Heart right ventricle (tissue), 16 donors: ENCODE data around the gene DLL4. TPM values are rescaled to one million over a fixed set of nuclear protein-coding genes. Genes with fewer than 3 reads are reported as not detected.
A peak's percentile ranks its signal among the peaks of the same experiment; 100 is the strongest.

Experiments
- ATAC-seq, 8 donors: fragments of 200-7000 bp; cut with Tn5 transposase; one replicate each; pipeline ENCODE4 v1.9.1; 2020; ENCODE audit warnings: mild to moderate bottlenecking in 8 of 8, moderate library complexity in 8 of 8, moderate number of reproducible peaks in 1 of 8
- DNase-seq, 2 donors: peaks; one replicate each; pipeline ENCODE4 v3.0.0-alpha.2; 2020
- H3K27ac ChIP-seq, 10 donors: fragments of 200-600 bp; sonication (generic) in 2 of 10; one replicate each; pipeline versions ENCODE4 v1.5.0 to v1.8.0; 2020 to 2022; ENCODE audit warnings: mild to moderate bottlenecking in 3 of 10
- H3K27me3 ChIP-seq, 7 donors: fragments of 200-600 bp; one replicate each; pipeline ENCODE4 v1.8.0; 2021 to 2022; ENCODE audit warnings: mild to moderate bottlenecking in 2 of 7
- H3K36me3 ChIP-seq, 9 donors: fragments of 200-600 bp; sonication (generic) in 1 of 9; one replicate each; pipeline versions ENCODE4 v1.5.0 to v1.8.0; 2020 to 2022; ENCODE audit warnings: mild to moderate bottlenecking in 2 of 9
- H3K4me1 ChIP-seq, 9 donors: fragments of 200-600 bp; sonication (generic) in 1 of 9; one replicate each; pipeline versions ENCODE4 v1.5.0 to v1.8.0; 2020 to 2022; ENCODE audit warnings: mild to moderate bottlenecking in 4 of 9
- H3K4me3 ChIP-seq, 10 donors: fragments of 200-600 bp; sonication (generic) in 2 of 10; one replicate each; pipeline versions ENCODE4 v1.5.0 to v1.8.0; 2020 to 2022; ENCODE audit warnings: mild to moderate bottlenecking in 7 of 10, moderate library complexity in 2 of 10
- H3K9me3 ChIP-seq, 11 donors: fragments of 200-600 bp in 10 of 11; sonication (generic) in 2 of 11; one replicate each; pipeline versions ENCODE4 v1.5.0 to v1.8.0; 2013 to 2022; ENCODE audit warnings: mild to moderate bottlenecking in 2 of 11, control low read depth in 1 of 11, moderate library complexity in 1 of 11
- CTCF ChIP-seq, 9 donors: fragments of 200-600 bp; sonication (generic) in 2 of 9; IDR thresholded peaks; one replicate each; pipeline versions ENCODE4 v1.5.0 to v1.8.0; 2021 to 2022; ENCODE audit warnings: antibody characterized with exemption in 9 of 9, mild to moderate bottlenecking in 5 of 9, moderate library complexity in 1 of 9
- WGBS, 2 donors: extraction: QIAGEN DNeasy Blood & Tissue Kit; methylation state at CpG; one replicate each; pipeline ENCODE4 v1.1.7; 2013; ENCODE audit warnings: inconsistent platforms in 1 of 2; 5-methylcytosine and 5-hydroxymethylcytosine counted together
- intact Hi-C, 10 donors: fragments of 100-400 bp; cut with DNase I; formaldehyde crosslinking; loops; one replicate each; pipeline versions ENCODE4 v1.11.1 to v1.14.2; 2022
- polyA plus RNA-seq, 2 donors: library from polyadenylated mRNA; stranded (reverse); fragments of 200-250 nt; gene quantifications; one replicate each; pipeline ENCODE4 v1.2.3, GENCODE V29; 2013
- total RNA-seq, 10 donors: library from RNA; stranded (reverse); fragmentation: NEBNext Ultra II Directional in 3 of 10; extraction: Animal tissue kit (Norgen Biotek cat#: 25700) in 3 of 10; gene quantifications; one replicate each; pipeline versions ENCODE4 v1.2.1 to v1.2.4, GENCODE V29; 2021 to 2023
- donor health status: Arrhythmogenic right ventricular cardiomyopathy.
- donor health status: ischemic (EF 13 %, LVEDD 7.1; RV severe dilation, severe dysfunction).
- donor health status: healthy with polysubstance abuse.
- donor health status: DM: no; HTN: yes; CAD: no.
- donor health status: DM: no; HTN: no; CAD: no.
- donor health status: ischemic (EF 25% LVEDD 6.9; RV normal size, moderate dysfunction).
- donor health status: ischemic (EF 25% LVEDD 5.7; RV mildly dilated, moderate dysfunction).
- donor health status: healthy.
- donor health status: DM: yes; HTN: yes; CAD: no.
- donor health status: Ischemic cardiomyopathy.
- donor health status: ischemic (EF 35%, LVEDD 5.7; RV mildly dilated, moderate dysfunction).
- donor health status: nonischemic (EF 11% LVEDD 7.7; RV severe dilation, severe dysfunction).
- donor health status: DM: yes; HTN: yes; CAD: no.
- donor health status: PGD.
- donor health status: ischemic (EF 29% LVEDD 5.4; RV normal size, mild dysfunction).
- donor health status: nonischemic (EF 23%, LVEDD 6.1; RV moderate dilation, normal function).

Gene DLL4
- total and polyA plus RNA-seq, 12 donors = 6.5 to 24.8 (median 14.0) TPM

- Histone ChIP-seq H3K36me3 (peaks cover 0 to 25% (median under 1%) of the 10 kb centered on the region in 9 donors), H3K9me3 (no peaks in the 10 kb centered on the region), H3K27ac (peak overlapping the region; percentile 86 to 96 (median 93)), H3K4me1 (peaks cover 14 to 63% (median 55%) of the 10 kb centered on the region in 9 donors), H3K27me3 (no peaks in the 10 kb centered on the region), H3K4me3 (peak overlapping the region in 9 of 10 donors; percentile 46 to 96 (median 63))
- intact Hi-C loops = loop anchor here in 8 of 10 donors (1.0 to 10.0 kb wide), 8 partner anchors 34 to 81 kb away; no protein-coding TSS in a partner anchor
- 1% methylated on average over 91 to 92 of the region's 92 CpGs for WGBS, 2 donors
- DNase-seq (peak; percentile 84), ATAC-seq (peak; percentile 64 to 87 (median 76))
- peak; percentile 47 to 91 (median 69) for TF ChIP-seq CTCF (IDR thresholded peaks at IDR 0.05)
Measured at GRCh38 chr15:40941528-40942336, 12.6 kb downstream of the DLL4 start.

GRCh38 chr15:40942337-40942854, 13.3 kb downstream of the DLL4 start:
- H3K9me3 ChIP-seq = no peaks in the 10 kb centered on the region
- no peak for DNase-seq
- 28 to 30% methylated on average over 15 of the region's 15 CpGs for WGBS, 2 donors
- H3K36me3 ChIP-seq = peaks cover 0 to 20% (median 0%) of the 10 kb centered on the region in 9 donors
- H3K4me3 ChIP-seq = peak overlapping the region in 9 of 10 donors; percentile 46 to 96 (median 63)
- intact Hi-C loops = loop anchor here in 8 of 10 donors (2.0 to 10.0 kb wide), 6 partner anchors 35 to 80 kb away; no protein-coding TSS in a partner anchor
- H3K4me1 ChIP-seq = peaks cover 9 to 56% (median 48%) of the 10 kb centered on the region in 9 donors
- no peaks in the 10 kb centered on the region for H3K27me3 ChIP-seq
- peak overlapping the region; percentile 86 to 96 (median 93) for H3K27ac ChIP-seq
- TF ChIP-seq CTCF (IDR thresholded peaks at IDR 0.05) = no peak
- no peak for ATAC-seq

- TF ChIP-seq CTCF (IDR thresholded peaks at IDR 0.05) = no peak
- H3K27me3 ChIP-seq = no peaks in the 10 kb centered on the region
- ATAC-seq = no peak
- H3K27ac ChIP-seq = peak overlapping the region in 8 of 10 donors; percentile 89 to 96 (median 94)
- no peaks in the 10 kb centered on the region for H3K9me3 ChIP-seq
- intact Hi-C loops = loop anchor here in 8 of 10 donors (2.0 to 10.0 kb wide), 6 partner anchors 36 to 79 kb away; no protein-coding TSS in a partner anchor
- WGBS, 2 donors = 76 to 79% methylated on average over 12 of the region's 12 CpGs
- H3K4me1 ChIP-seq = peaks cover 9 to 52% (median 44%) of the 10 kb centered on the region in 9 donors
- no peak for DNase-seq
- peak overlapping the region in 8 of 10 donors; percentile 46 to 96 (median 63) for H3K4me3 ChIP-seq
- peaks cover 0 to 16% (median 0%) of the 10 kb centered on the region in 9 donors for H3K36me3 ChIP-seq
Measured at GRCh38 chr15:40942878-40943277, 13.7 kb downstream of the DLL4 start.

- no peak overlapping the region for H3K27ac ChIP-seq
- 95 to 96% methylated on average over 9 of the region's 9 CpGs for WGBS, 2 donors
- peaks cover 9 to 43% (median 35%) of the 10 kb centered on the region in 9 donors for H3K4me1 ChIP-seq
- no peaks in the 10 kb centered on the region for H3K27me3 ChIP-seq
- H3K36me3 ChIP-seq = peaks cover 0 to 6% (median 0%) of the 10 kb centered on the region in 9 donors
- intact Hi-C loops = loop anchor here in 8 of 10 donors (2.0 to 10.0 kb wide), 6 partner anchors 37 to 78 kb away; no protein-coding TSS in a partner anchor
- ATAC-seq = no peak
- DNase-seq = no peak
- H3K4me3 ChIP-seq = no peak overlapping the region
- H3K9me3 ChIP-seq = no peaks in the 10 kb centered on the region
- TF ChIP-seq CTCF (IDR thresholded peaks at IDR 0.05) = no peak
Measured at GRCh38 chr15:40943764-40944365, 14.7 kb downstream of the DLL4 start.
